Activated CD8-positive, alpha-beta memory T cell treated with anti-CD3 and anti-CD28 coated beads, Interleukin-2, amount 50 U/mL, for 24 hours (primary cell): ENCODE results near the gene PARK7.
A peak's percentile ranks its signal among the peaks of the same experiment; 100 is the strongest.
"Not testable (repeated sequence)": the region's sequence is repeated elsewhere in the genome, so short reads cannot be mapped to it uniquely, and the experiment has no call there.

Experiments
- DNase-seq: peaks from one replicate; pipeline ENCODE4 v3.0.0-alpha.2; 2020; ENCODE audit errors: extremely low read depth

PARK7 gene

DNA sequence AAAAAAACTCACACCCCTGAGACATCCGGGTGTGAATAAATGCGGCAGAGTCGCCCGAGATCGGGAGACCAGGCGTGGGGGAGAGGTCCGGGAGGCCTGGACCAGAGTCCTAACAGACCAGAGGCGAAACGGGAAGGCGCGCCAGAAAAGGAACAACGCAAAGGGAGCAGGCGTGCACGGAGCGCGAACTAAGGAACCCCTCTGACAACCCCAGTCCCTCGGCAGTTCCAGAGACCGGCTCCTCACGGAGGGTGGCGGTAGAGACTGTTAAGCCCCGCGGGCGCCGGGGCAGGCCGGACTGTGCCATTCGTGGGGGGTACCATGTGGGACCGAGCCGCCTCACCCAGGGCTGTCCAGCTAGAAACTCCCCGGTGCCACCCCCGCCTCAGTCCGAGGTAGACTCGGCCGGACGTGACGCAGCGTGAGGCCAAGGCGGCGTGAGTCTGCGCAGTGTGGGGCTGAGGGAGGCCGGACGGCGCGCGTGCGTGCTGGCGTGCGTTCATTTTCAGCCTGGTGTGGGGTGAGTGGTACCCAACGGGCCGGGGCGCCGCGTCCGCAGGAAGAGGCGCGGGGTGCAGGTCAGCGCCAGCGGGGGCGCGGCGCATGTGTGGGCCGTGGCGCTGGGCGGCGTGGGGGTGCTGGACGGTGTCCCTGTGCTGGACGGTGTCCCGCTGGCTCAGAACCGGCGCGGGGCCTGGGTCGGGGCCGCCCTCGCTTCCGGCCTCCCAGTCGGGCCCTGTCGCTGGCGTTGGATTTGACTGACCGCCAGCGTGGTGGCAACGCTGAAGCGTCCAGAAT lies at the start of gene PARK7:
Gene PARK7, plus strand, starts transcription at position 496 of the 798 bp plus-strand sequence. CDS start 1,075 bp downstream, outside the sequence.
- peak; percentile 100 for DNase-seq

DNA sequence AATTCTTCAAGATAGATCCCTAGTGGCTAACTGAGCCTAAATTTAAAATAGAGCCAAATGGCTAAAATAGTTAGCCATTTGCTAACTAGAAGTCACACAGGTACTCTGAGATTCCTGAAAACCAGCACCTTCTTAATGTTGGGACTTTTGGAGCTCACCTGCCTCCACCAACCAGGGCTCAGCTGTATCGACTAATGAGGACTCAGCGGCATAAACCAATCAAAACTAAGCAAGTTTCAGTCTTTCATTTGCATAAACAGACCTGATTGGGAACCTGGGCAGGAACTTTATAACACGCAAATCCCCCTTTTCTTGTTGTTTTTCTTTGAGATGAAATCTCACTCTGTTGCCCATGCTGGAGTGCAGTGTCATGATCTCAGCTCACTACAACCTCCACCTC lies 49.4 kb upstream of the PARK7 start:
- no peak for DNase-seq

GRCh38 chr1:7912743-7913557 lies 48.6 kb upstream of the PARK7 start:
- DNase-seq: no peak

DNA sequence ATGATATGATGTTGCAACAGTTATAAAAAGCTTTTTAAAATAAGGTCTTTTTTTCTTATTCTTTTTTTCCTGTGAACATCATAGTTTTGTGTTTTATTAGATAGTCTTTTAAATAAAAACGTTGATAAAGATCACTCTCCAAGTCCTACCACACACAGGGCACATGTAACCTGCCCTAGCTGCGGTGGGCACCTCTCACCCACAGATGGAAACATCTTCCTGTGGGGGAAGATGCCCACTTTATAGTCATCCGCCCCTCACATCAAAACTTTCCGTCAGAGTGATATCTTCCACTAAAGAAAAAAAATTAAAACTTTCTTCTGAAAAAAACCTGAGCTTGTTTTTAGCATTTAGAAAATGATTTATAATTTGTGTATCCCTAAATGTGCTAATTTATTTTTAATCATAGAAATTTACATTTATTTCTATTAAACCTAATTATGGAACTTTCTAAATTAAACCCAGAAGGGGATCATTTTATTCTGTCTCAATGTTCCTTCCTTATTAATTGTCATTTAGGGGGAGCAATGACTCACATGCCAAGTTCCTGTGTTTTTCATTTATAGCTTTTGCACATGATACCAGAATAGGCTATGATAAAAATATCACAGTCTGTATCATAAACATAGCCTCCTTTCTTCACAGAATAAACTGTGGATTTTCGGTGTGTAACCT lies 45.5 kb upstream of the PARK7 start:
- peak; percentile 24 for DNase-seq

- no peak for DNase-seq
Observed at GRCh38 chr1:7916501-7916830, 45.0 kb upstream of the PARK7 start.

DNA sequence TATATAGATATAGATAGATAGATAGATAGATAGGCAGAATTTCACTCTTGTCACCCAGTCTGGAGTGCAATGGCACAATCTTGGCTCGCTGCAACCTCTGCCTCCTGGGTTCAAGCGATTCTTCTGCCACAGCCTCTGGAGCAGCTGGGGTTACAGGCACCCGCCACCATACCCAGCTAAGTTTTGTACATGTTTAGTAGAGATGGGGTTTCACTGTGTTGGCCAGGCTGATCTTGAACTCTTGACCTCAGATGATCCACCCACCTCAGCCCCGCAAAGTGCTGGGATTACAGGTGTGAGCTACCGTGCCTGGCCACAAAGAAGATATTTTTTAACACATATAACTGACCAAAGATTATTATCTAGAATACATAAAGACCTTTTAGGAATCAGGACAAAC lies 43.5 kb upstream of the PARK7 start:
- DNase-seq: not testable (repeated sequence)

DNA sequence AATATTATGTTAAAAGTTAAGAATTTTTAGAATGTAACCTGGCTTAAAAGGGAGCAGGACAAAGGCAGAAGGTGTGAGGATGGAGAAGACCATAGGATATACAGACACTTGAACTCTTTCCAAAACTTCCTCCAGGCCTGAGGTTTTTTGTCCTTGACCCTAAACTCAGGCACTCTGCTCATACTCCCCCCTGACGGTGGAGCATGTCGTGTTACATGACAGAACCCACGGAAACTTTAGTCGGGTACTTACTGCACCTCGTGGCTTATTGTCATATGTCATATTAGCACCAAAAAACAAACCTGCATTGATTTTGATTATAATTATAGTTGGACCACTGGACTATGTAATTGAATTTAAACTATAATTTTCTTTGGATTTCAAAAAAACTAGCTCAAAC lies 41.6 kb upstream of the PARK7 start:
- no peak for DNase-seq

DNA sequence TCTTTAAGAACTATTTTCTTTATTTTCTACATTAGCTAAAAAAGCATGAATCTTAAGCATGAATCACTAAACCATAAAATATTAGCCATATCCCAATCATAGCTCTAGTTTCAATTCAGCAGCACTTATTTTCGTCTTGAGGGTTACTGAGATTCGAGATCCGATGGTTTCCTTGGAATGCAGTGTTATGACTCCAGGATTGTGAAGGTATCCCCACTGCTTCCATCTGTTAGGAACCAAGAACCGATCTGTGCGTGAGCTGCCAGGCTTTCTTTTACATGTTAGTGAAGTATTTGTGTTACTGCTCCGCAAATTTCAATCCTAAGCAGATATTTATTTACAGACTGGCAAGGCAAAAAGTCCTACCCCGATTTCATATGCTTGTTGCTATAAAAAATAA lies 39.7 kb upstream of the PARK7 start:
- DNase-seq: no peak

DNA sequence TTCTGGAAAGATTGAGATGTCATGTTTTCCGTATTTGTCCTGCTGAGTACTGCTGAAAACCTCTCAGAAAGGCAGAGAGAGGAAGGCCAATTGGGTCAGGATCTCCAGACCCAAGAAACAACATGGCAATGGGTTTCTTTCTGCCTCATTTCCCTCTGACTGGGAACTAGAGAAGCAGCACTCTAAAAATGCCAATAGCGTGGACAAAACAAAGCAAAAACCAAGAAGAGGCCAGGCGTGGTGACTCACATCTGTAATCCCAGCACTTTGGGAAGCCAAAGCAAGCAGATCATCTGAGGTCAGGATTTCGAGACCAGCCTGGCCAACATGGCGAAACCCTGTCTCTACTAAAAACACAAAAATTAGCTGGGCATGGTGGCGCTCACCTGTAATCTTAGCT lies 39.2 kb upstream of the PARK7 start:
- DNase-seq: no peak

DNA sequence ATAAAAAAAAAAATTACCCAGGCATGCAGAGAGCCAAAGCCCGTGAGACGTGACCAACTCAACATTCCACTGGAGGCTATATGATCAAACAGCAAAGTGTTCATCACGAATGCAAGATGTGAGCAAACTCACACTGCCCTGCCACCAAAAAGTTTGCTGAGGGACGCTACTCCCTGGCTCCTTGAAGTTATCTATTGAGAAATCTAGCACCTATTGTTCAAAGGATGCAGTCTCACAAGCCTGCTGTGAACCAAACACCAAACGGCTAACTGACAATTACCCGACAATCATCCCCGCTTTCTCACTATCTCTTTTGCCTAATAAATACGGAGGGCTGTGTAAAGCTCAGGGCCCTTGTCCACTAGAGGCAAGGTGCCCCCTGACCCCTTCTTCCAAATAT lies 34.5 kb upstream of the PARK7 start:
- DNase-seq: not testable (repeated sequence)

DNA sequence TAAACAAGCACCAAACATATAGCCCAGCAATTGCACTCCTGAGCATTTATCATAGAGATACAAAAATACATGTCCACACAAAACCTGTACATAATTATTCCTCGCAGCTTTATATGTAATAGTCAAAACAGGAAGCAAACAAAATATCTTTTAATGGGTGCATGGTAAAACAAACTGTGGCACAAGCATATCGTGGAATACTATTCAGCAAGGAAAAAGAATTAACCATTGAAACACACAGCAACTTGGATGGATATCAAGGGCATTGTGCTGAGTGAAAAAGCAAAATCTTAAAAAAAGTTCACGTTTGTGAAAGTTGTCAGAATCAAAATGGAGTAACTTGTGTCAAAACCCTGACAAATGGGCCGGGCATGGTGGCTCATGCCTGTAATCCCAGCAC lies 33.3 kb upstream of the PARK7 start:
- no peak for DNase-seq

DNA sequence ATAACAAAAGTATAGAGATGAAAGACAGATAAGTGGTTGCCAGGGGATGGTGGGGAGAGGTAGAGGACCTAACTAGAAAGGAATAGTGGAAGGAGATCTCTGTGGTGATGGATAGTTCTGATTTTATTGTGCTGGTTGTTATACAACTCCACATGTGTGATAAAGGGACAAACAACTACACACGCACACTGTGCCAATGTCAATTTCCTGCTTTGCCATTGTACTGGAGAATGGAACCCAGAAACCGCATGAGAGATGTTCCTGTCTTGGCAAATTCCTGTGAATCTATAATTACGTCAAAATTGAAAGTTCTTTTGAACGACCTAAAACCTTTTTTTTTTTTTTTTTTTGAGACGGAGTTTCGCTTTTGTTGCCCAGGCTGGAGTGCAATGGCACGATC lies 31.9 kb upstream of the PARK7 start:
- no peak for DNase-seq

- DNase-seq: no peak
Observed at GRCh38 chr1:7930645-7931445, 30.7 kb upstream of the PARK7 start.

DNA sequence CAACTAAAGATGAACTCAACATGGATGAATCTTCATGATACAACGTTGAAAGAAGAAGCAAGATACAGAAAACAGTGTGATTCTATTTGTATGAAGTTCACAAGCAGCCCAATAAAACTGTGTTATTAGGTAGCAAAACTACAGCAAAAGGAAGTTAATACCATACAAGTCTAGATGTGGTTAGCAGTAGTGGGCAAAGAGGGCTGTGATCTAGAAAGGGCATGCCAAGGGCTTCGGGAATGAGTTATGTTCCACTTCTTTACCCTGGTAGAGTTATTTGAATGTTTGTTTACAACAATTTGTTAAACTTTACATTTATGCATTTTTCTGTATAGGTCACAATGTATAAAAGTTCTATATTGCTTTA lies 30.1 kb upstream of the PARK7 start:
- no peak for DNase-seq

DNA sequence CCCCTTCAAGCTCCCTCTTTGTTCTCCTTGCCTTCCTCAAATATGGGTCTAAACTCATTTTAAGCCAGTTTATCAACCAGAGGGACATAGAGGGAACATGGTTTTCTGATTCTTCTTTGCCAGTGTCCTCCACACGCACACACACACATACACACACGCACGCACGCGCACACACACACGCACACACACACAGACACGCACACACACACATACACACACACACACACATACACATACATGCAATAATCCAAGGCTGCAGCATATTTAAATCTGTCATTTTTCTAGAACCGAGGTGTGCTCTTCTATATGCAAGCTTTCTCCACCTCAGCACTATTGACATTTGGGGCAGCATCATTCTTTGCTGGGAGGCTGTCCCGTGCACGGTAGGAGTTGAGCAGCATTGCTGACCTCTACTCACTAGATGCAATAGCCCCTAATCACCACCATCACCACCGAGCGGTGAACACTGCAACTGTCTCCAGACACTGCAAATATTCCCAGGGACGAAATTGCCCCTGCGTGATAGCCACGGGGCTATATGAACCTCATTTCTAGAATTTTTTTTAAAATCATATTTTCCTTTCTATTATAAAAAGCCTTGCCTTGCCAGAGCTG lies 28.9 kb upstream of the PARK7 start:
- no peak for DNase-seq

GRCh38 chr1:7938070-7938469 lies 23.4 kb upstream of the PARK7 start:
- no peak for DNase-seq

DNA sequence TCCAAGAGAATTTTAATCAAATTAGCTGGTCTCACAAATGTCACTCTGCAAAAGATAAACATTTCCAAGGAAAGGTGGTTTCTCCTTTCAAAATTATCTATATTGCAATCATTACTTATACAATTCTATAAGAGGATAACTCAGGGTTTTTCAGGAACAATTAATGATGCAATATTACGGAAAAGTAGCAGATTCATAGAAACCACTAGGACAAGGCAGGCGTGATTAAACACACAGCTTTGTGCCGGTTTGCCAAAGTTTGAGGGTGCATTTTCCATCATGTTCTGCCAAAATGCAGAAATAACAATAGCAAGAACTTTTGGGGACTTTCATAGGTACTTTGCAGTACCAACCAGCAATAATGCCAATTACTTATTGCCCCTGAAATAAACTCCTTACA lies 21.5 kb upstream of the PARK7 start:
- no peak for DNase-seq

GRCh38 chr1:7940745-7941436 lies 20.6 kb upstream of the PARK7 start, which contains the start of gene TNFRSF9:
Gene TNFRSF9, minus strand, starts transcription at chr1:7940839. Its CDS starts 845 bp downstream, at chr1:7939994.
- peak; percentile 78 for DNase-seq

GRCh38 chr1:7941437-7941793 lies 20.1 kb upstream of the PARK7 start:
- DNase-seq: no peak

- DNase-seq: no peak
Observed at GRCh38 chr1:7942214-7942921, 19.1 kb upstream of the PARK7 start.
